Endothelial cell of umbilical vein (primary cell): ENCODE data around the gene YARS1. TPM values are rescaled to one million over a fixed set of nuclear protein-coding genes. Genes with fewer than 3 reads are reported as not detected.

ENCODE experiments used
- BruUV-seq: library from RNA; stranded (reverse); fragments of 400-500 nt; replicated peaks from 2 replicates; lab custom pipeline; 2021; lab: Mats Ljungman, UMichigan
- CTCF ChIA-PET: fragments of 300-600, 350-600 bp; sonication (Branson Sonifier 250); formaldehyde crosslinking; loops from one replicate; lab custom pipeline; 2021; ENCODE audit warnings: antibody characterized with exemption, inconsistent platforms; lab: Charles Lee
- POLR2A ChIA-PET: fragments of 300-600, 350-600 bp; sonication (Branson Sonifier 250); formaldehyde crosslinking; loops from one replicate; lab custom pipeline; 2021; ENCODE audit warnings: antibody characterized with exemption, inconsistent platforms; lab: Charles Lee
- DNase-seq: peaks from one replicate; pipeline ENCODE4 v3.0.0-alpha.2; 2011; ENCODE audit warnings: low read depth, low spot score
- FAIRE-seq: peaks from 2 replicates; lab custom pipeline; 2011; peaks lifted over from hg19 to GRCh38; lab: Jason Lieb, UNC
- H2AFZ ChIP-seq: 2 replicates; pipeline ENCODE4 v1.6.0; 2012; ENCODE audit warnings: low read depth, low read length, control low read depth, inconsistent platforms
- H3K27ac ChIP-seq: 2 replicates; pipeline ENCODE4 v1.5.1; 2011; ENCODE audit warnings: low read depth, mild to moderate bottlenecking, control low read depth, low read length, moderate library complexity; ENCODE audit not compliant: insufficient read depth
- H3K27me3 ChIP-seq, 2 experiments: 2 replicates each; pipeline versions ENCODE4 v1.6.0 to v1.6.1; 2011; ENCODE audit warnings: low read length in 2 of 2, mixed read lengths in 1 of 2; ENCODE audit not compliant: control insufficient read depth in 2 of 2, insufficient read depth in 2 of 2
- H3K36me3 ChIP-seq, 2 experiments: 2 replicates in 1 of 2; 3 replicates in 1 of 2; pipeline ENCODE4 v1.5.1; 2011; ENCODE audit warnings: low read length in 2 of 2, mild to moderate bottlenecking in 1 of 2, moderate library complexity in 1 of 2; ENCODE audit not compliant: control insufficient read depth in 2 of 2, insufficient read depth in 2 of 2; ENCODE audit errors: extremely low read depth in 1 of 2
- H3K4me1 ChIP-seq: 3 replicates; pipeline ENCODE4 v1.5.1; 2011; ENCODE audit warnings: mild to moderate bottlenecking, low read length; ENCODE audit not compliant: control insufficient read depth, insufficient read depth; ENCODE audit errors: extremely low read depth
- H3K4me2 ChIP-seq: 2 replicates; pipeline ENCODE4 v1.6.1; 2011; ENCODE audit warnings: low read length, control low read depth, mixed read lengths; ENCODE audit not compliant: insufficient read depth
- H3K4me3 ChIP-seq, 3 experiments: fragments of 200-600 bp in 1 of 3; sonication (generic), shearing (Covaris generic) in 1 of 3; replicated peaks in 1 of 3; 2 replicates each; pipeline ENCODE4 v1.5.1; 2011 to 2016; ENCODE audit warnings: control low read depth in 3 of 3, low read length in 3 of 3, mild to moderate bottlenecking in 2 of 3, inconsistent platforms in 1 of 3, low read depth in 1 of 3, moderate library complexity in 1 of 3; ENCODE audit not compliant: insufficient read depth in 1 of 3
- H3K79me2 ChIP-seq: 2 replicates; pipeline ENCODE4 v1.6.0; 2012; ENCODE audit warnings: low read length, inconsistent platforms; ENCODE audit not compliant: control insufficient read depth, insufficient read depth
- H3K9ac ChIP-seq: replicated peaks from 2 replicates; pipeline ENCODE3; 2011; ENCODE audit warnings: low read length, control low read depth; ENCODE audit not compliant: insufficient read depth; ENCODE audit errors: extremely low read depth
- H3K9me1 ChIP-seq: replicated peaks from 3 replicates; pipeline ENCODE4 v1.6.0; 2011; ENCODE audit warnings: mild to moderate bottlenecking, low read length; ENCODE audit not compliant: control insufficient read depth, insufficient read depth; ENCODE audit errors: extremely low read depth
- H3K9me3 ChIP-seq: replicated peaks from 2 replicates; pipeline ENCODE4 v1.5.1; 2012; ENCODE audit warnings: low read length, inconsistent platforms; ENCODE audit not compliant: control insufficient read depth, insufficient read depth
- H4K20me1 ChIP-seq: replicated peaks from 2 replicates; pipeline ENCODE3; 2011; ENCODE audit warnings: mild to moderate bottlenecking, low read length; ENCODE audit not compliant: control insufficient read depth, insufficient read depth; ENCODE audit errors: extremely low read depth
- CTCF ChIP-seq, 2 donors: IDR thresholded peaks; 1 replicate in 1 of 2; 2 replicates in 1 of 2; pipeline ENCODE4 v1.5.1; 2011; ENCODE audit warnings: low read length in 2 of 2, mild to moderate bottlenecking in 2 of 2, moderate library complexity in 2 of 2, control low read depth in 1 of 2, inconsistent platforms in 1 of 2, low read depth in 1 of 2; ENCODE audit not compliant: insufficient read depth in 1 of 2; ENCODE audit errors: extremely low read depth in 1 of 2
- EZH2 ChIP-seq: IDR thresholded peaks from 2 replicates; pipeline ENCODE4 v1.6.1; 2012; ENCODE audit warnings: borderline replicate concordance, low read depth, mild to moderate bottlenecking, moderate library complexity, low read length, inconsistent platforms; ENCODE audit not compliant: severe bottlenecking
- FOS ChIP-seq: IDR thresholded peaks from 2 replicates; pipeline ENCODE4 v1.6.1; 2011; ENCODE audit warnings: mild to moderate bottlenecking, low read length, moderate library complexity, borderline replicate concordance; ENCODE audit not compliant: insufficient read depth
- GATA2 ChIP-seq: IDR thresholded peaks from 2 replicates; pipeline ENCODE4 v1.7.0; 2011; ENCODE audit warnings: low read depth, mild to moderate bottlenecking, moderate library complexity, mixed read lengths, low read length; ENCODE audit not compliant: insufficient read length, insufficient read depth
- JUN ChIP-seq: IDR thresholded peaks from 2 replicates; pipeline ENCODE4 v1.6.1; 2011; ENCODE audit warnings: borderline replicate concordance, low read depth; ENCODE audit not compliant: insufficient read length, insufficient read depth
- MAX ChIP-seq: IDR thresholded peaks from 2 replicates; pipeline ENCODE4 v1.6.1; 2011; ENCODE audit not compliant: insufficient read depth, insufficient read length
- MYC ChIP-seq: IDR thresholded peaks from one replicate; pipeline ENCODE4 v1.6.1; 2011; ENCODE audit warnings: mild to moderate bottlenecking, low read depth, low read length
- POLR2A ChIP-seq: IDR thresholded peaks from 2 replicates; pipeline ENCODE4 v1.6.1; 2012; ENCODE audit warnings: low read depth, mild to moderate bottlenecking, control low read depth, low read length
- POLR2AphosphoS5 ChIP-seq: IDR thresholded peaks from 2 replicates; pipeline ENCODE4 v1.6.1; 2012; ENCODE audit warnings: low read depth, mild to moderate bottlenecking, control low read depth, low read length, moderate library complexity; ENCODE audit not compliant: insufficient read depth
- dilution Hi-C: fragments of 300-500 bp; cut with MboI; formaldehyde crosslinking; loops from one replicate; pipeline ENCODE4 v1.15.0; 2019; ENCODE audit warnings: low sequenced_read_pairs; ENCODE audit not compliant: extremely low pct_ligation_motif_present
- intact Hi-C: fragments of 100-400 bp; cut with micrococcal nuclease; formaldehyde crosslinking; loops from one replicate; pipeline ENCODE4 v1.10.0; 2022
- polyA plus RNA-seq, 4 experiments: library from polyadenylated mRNA; depleted of rRNA in 3 of 4; stranded (reverse) in 3 of 4; unstranded in 1 of 4; fragments of >200 nt; gene quantifications; 2 replicates each; pipeline versions ENCODE4 v1.2.1 to v1.2.3, GENCODE V29; 2011 to 2012; ENCODE audit warnings: missing spikeins in 1 of 4
- total RNA-seq: library from RNA; stranded (reverse); gene quantifications from 2 replicates; pipeline ENCODE4 v1.2.3, GENCODE V29; 2021

The YARS1 gene
- total and polyA plus RNA-seq, 2 donors (not counting 3 experiments of a cell fraction or from before 2014, with no cell fraction given), result 38.2 to 144 TPM

GRCh38 chr1:32818804-32819541 is 1.8 kb upstream of the YARS1 start:
- Histone ChIP-seq H3K4me2 (peak overlapping the region; percentile 96), H3K9me1 (no peaks in the 10 kb centered on the region), H3K4me3 (peak overlapping the region in 1 of 3 experiments; percentile 89), H2AFZ (no peak overlapping the region), H4K20me1 (no peaks in the 10 kb centered on the region), H3K4me1 (peaks cover 24% of the 10 kb centered on the region), H3K27me3 (no peaks in the 10 kb centered on the region), H3K27ac (peak overlapping the region; percentile 56), H3K79me2 (peaks cover 43% of the 10 kb centered on the region), H3K36me3 (no peaks in the 10 kb centered on the region), H3K9me3 (no peaks in the 10 kb centered on the region), H3K9ac (peak overlapping the region; percentile 85)
- FAIRE-seq, result no peak
- DNase-seq, result no peak
- TF ChIP-seq GATA2 (no peak), MYC (no peak), FOS (no peak), CTCF (IDR thresholded peaks at IDR 0.05; ENCODE audit: extremely low read depth in 1 of 2, insufficient read depth in 1 of 2, low read depth in 1 of 2, low read length in 2 of 2) (no peak), MAX (no peak), POLR2AphosphoS5 (no peak), POLR2A (no peak), JUN (no peak), EZH2 (no peak)
- dilution Hi-C loops, result no loop called here
- POLR2A ChIA-PET, result no interaction called here
- no TSS peak for BruUV-seq
- intact Hi-C loops, result loop anchor here (5.0 kb wide), 1 partner anchor 263 kb away; the partner anchor contains the start of gene AZIN2
- CTCF ChIA-PET, result no interaction called here
